Subcutaneous adipose tissue (tissue), 4 donors: ENCODE results near the gene ADGRA1. TPM values are rescaled to one million over a fixed set of nuclear protein-coding genes. Genes with fewer than 3 reads are reported as not detected.

Experiments
- total RNA-seq, 4 donors: library from RNA; depleted of rRNA; stranded (reverse); fragments of >200 nt; gene quantifications; one replicate each; pipeline ENCODE4 v1.1.0, GENCODE V29; 2016
- TF ChIP-seq, protein P1 (sequence below): fragments of 450-650 bp; IDR thresholded peaks from one replicate; pipeline ENCODE4 v1.5.1; 2016; ENCODE audit warnings: low read depth, mild to moderate bottlenecking, control low read depth, antibody characterized with exemption, moderate library complexity

The ADGRA1 gene
- total RNA-seq, 4 donors from 2014 or later = 0.38 TPM; not detected in 3

GRCh38 chr10:133085251-133086125, 2.2 kb upstream of the ADGRA1 start:
- TF ChIP-seq, protein P1, sequence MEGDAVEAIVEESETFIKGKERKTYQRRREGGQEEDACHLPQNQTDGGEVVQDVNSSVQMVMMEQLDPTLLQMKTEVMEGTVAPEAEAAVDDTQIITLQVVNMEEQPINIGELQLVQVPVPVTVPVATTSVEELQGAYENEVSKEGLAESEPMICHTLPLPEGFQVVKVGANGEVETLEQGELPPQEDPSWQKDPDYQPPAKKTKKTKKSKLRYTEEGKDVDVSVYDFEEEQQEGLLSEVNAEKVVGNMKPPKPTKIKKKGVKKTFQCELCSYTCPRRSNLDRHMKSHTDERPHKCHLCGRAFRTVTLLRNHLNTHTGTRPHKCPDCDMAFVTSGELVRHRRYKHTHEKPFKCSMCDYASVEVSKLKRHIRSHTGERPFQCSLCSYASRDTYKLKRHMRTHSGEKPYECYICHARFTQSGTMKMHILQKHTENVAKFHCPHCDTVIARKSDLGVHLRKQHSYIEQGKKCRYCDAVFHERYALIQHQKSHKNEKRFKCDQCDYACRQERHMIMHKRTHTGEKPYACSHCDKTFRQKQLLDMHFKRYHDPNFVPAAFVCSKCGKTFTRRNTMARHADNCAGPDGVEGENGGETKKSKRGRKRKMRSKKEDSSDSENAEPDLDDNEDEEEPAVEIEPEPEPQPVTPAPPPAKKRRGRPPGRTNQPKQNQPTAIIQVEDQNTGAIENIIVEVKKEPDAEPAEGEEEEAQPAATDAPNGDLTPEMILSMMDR = no peak

- TF ChIP-seq, protein P1 = no peak
These were observed 1.5 kb upstream of the ADGRA1 start for GRCh38 chr10:133086247-133086646.

- TF ChIP-seq, protein P1 = no peak
These were observed 562 bp upstream of the ADGRA1 start for GRCh38 chr10:133087045-133087678.

- TF ChIP-seq, protein P1 = no peak
These were observed 643 bp downstream of the ADGRA1 start for GRCh38 chr10:133088179-133088955.

GRCh38 chr10:133088956-133089800, 1.5 kb downstream of the ADGRA1 start:
- TF ChIP-seq, protein P1 = no peak

DNA sequence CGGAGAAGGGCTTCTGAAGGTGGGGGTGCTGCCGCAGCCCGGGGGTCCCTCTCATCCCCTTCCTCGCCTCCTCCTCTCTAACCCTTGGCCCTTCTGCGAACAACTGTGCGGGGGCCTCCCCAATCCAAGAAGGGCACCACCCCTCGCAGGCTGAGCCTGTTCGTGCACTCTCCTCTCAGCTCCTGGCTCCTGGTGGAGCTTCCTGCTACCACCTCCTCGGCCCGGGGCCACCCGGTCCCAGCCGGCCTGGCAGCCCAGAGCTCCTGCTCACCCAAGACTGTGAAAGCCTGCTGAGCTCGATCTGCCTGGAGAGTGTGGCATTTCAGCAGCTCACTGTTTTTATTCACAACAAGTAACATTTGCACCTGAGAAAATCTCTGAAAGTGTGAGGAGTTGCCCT, 2.4 kb downstream of the ADGRA1 start:
- TF ChIP-seq, protein P1 = no peak
